ENCODE measurements around the gene FOXK2.
"Not testable (repeated sequence)": the region's sequence is repeated elsewhere in the genome, so short reads cannot be mapped to it uniquely, and the experiment has no call there.

The FOXK2 gene

DNA sequence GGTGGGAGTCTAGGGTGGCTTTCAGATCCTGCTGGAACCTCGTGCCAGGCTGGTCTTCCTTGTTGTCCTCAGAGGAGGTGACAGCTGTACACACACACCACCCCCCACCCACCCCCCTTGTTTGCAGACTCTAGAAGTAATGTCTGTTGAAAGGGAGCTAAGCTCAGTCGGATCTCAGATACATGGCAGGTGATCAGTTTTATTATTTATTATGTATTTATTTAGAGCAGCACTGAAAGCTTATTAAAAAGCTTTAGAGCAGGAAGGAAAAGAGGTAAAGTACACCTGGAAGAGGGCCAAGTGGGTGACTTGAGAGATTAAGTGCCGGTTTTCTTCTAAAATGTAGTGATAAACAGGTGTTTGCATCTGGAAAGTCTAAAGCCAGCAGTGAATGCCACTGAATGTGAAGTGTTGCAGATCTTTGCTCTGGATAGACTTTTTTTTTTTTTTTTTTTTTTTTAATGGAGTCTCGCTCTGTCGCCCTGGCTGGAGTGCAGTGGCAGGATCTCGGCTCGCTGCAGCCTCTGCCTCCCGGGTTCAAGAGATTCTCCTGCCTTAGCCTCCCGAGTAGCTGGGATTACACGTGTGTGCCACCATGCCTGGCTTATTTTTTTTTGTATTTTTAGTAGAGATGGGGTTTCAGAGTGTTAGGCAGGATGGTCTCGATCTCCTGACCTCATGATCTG, 40.2 kb downstream of the FOXK2 start:
- Histone ChIP-seq H4K20me1 (ENCODE audit: insufficient read depth) (peaks cover 47% of the 10 kb centered on the region), H3K4me3 (IDR thresholded peaks at IDR 0.05; ENCODE audit: insufficient read depth, low read depth, low read length) (no peak overlapping the region), H3K4me2 (no peak overlapping the region), H3K36me3 (ENCODE audit: insufficient read depth) (0 out of 2 replicates have a peak, but pooled peaks cover 2% of the 10 kb centered on the region), H3K27me3 (ENCODE audit: insufficient read depth, low read depth) (no peaks in the 10 kb centered on the region), H3K9ac (no peak overlapping the region), H3K4me1 (ENCODE audit: low read depth, poor library complexity, severe bottlenecking) (peaks cover 7% of the 10 kb centered on the region), H3K27ac (no peak overlapping the region), H2AFZ (ENCODE audit: low read depth) (no peak overlapping the region), H3K79me2 (ENCODE audit: insufficient read depth, low read depth) (peaks cover 97% of the 10 kb centered on the region)
- TF ChIP-seq, protein P1, sequence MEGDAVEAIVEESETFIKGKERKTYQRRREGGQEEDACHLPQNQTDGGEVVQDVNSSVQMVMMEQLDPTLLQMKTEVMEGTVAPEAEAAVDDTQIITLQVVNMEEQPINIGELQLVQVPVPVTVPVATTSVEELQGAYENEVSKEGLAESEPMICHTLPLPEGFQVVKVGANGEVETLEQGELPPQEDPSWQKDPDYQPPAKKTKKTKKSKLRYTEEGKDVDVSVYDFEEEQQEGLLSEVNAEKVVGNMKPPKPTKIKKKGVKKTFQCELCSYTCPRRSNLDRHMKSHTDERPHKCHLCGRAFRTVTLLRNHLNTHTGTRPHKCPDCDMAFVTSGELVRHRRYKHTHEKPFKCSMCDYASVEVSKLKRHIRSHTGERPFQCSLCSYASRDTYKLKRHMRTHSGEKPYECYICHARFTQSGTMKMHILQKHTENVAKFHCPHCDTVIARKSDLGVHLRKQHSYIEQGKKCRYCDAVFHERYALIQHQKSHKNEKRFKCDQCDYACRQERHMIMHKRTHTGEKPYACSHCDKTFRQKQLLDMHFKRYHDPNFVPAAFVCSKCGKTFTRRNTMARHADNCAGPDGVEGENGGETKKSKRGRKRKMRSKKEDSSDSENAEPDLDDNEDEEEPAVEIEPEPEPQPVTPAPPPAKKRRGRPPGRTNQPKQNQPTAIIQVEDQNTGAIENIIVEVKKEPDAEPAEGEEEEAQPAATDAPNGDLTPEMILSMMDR (conservative IDR thresholded peaks at IDR 0.05; ENCODE audit: low read depth, low read length), result no peak

DNA sequence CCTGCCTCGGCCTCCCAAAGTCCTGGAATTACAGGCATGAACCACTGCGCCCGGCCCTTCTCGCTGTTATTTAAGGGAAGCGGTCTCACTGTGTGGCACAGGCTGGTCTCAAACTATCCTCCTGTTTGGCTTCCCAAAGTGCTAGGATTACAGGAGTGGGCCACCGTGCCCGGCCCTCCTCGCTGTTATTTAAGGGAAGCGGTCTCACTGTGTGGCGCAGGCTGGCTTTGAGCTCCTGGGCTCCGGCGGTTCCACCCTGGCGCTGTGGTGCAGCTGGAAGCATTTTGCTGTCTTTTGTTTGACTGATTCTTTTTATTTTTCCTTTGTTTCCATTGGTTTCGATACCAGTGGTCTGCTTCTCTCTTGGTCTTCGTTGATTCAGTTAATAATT, 40.7 kb downstream of the FOXK2 start:
- H3K4me2 ChIP-seq, result no peak overlapping the region

DNA sequence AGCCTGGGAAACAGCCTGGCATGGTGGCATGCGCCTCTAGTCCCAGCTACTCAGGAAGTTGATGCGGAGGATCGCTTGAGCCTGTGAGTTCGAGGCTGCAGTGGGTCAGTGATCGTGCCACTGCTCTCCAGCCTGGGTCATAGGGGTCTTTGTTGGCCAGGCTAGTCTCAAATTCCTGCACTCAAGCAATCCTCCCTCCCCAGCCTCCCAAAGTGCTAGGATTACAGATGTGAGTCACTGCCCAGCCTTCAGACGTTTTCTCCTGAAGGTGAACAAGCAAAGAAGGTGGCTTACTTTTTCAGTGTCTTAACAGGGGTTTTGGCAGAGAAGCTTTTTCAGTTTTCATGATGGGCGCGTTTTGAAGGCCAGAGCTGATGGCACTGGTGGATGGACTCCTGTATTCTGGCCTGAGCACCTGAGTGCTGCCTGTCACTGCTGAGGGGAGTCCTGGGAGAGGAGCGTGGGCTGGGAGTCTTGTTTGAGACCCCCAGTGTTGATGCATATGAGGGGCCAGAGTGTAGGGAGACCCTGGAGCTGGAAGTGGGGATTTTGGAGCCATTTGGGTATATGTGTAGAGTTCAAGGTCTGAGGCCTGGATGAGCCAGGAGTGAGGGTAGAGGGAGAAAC, 41.4 kb downstream of the FOXK2 start:
- Histone ChIP-seq H3K4me2 (no peak overlapping the region), H4K20me1 (ENCODE audit: insufficient read depth) (peaks cover 41% of the 10 kb centered on the region)

More for the DNA sequence above, 40.7 kb downstream of the FOXK2 start:
- Histone ChIP-seq H3K79me2 (ENCODE audit: insufficient read depth, low read depth) (peaks cover 97% of the 10 kb centered on the region), H2AFZ (ENCODE audit: low read depth) (no peak overlapping the region), H4K20me1 (ENCODE audit: insufficient read depth) (peaks cover 42% of the 10 kb centered on the region), H3K27me3 (ENCODE audit: insufficient read depth, low read depth) (no peaks in the 10 kb centered on the region), H3K4me3 (IDR thresholded peaks at IDR 0.05; ENCODE audit: insufficient read depth, low read depth, low read length) (no peak overlapping the region), H3K4me1 (ENCODE audit: low read depth, poor library complexity, severe bottlenecking) (peaks cover 1% of the 10 kb centered on the region), H3K27ac (no peak overlapping the region), H3K36me3 (ENCODE audit: insufficient read depth) (0 out of 2 replicates have a peak, but pooled peaks cover 7% of the 10 kb centered on the region), H3K9ac (no peak overlapping the region)
- TF ChIP-seq, protein P1 (conservative IDR thresholded peaks at IDR 0.05; ENCODE audit: low read depth, low read length), result no peak

DNA sequence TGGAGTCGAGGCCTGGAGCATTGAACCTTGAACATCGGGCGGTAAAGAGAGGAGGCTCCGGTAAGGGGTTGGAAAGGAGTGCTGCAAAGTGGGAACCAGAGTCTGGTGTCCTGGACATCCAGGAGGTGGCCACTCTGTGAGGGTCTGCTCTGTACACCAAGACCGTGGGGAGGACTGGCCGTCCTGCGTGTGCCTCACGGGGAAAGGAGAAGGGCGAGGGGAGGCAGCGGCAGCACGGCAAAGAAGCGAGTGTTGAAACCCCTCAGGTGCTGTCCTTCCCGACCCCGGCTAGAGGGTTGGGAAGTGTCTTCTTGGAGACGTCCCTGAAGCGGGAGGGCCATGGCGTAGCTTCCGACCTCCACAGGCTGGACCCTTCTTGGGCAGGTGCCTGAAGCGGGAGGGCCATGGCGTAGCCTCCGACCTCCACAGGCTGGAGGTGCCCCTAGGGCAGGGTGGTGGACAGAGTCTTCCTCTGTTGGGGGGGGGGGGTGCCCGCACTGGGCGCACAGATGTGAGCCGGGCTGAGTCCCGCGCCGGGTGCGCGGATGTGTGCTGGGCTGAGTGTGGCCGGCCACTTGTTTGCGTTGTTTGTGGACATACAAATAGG, 42.0 kb downstream of the FOXK2 start:
- Histone ChIP-seq H3K4me3 (IDR thresholded peaks at IDR 0.05; ENCODE audit: insufficient read depth, low read depth, low read length) (no peak overlapping the region), H3K79me2 (ENCODE audit: insufficient read depth, low read depth) (peaks cover 85% of the 10 kb centered on the region), H3K4me2 (no peak overlapping the region), H3K4me1 (ENCODE audit: low read depth, poor library complexity, severe bottlenecking) (no peaks in the 10 kb centered on the region), H3K9ac (no peak overlapping the region), H3K36me3 (ENCODE audit: insufficient read depth) (0 out of 2 replicates have a peak, but pooled peaks cover 10% of the 10 kb centered on the region), H4K20me1 (ENCODE audit: insufficient read depth) (peaks cover 41% of the 10 kb centered on the region), H2AFZ (ENCODE audit: low read depth) (no peak overlapping the region), H3K27me3 (ENCODE audit: insufficient read depth, low read depth) (no peaks in the 10 kb centered on the region), H3K27ac (no peak overlapping the region)
- TF ChIP-seq, protein P1 (conservative IDR thresholded peaks at IDR 0.05; ENCODE audit: low read depth, low read length), result no peak

More for the DNA sequence above, 41.4 kb downstream of the FOXK2 start:
- no peak overlapping the region for H2AFZ ChIP-seq (ENCODE audit: low read depth)
- no peak overlapping the region for H3K4me3 ChIP-seq (IDR thresholded peaks at IDR 0.05; ENCODE audit: insufficient read depth, low read depth, low read length)
- no peak overlapping the region for H3K9ac ChIP-seq
- no peak overlapping the region for H3K27ac ChIP-seq
- no peaks in the 10 kb centered on the region for H3K27me3 ChIP-seq (ENCODE audit: insufficient read depth, low read depth)
- H3K4me1 ChIP-seq (ENCODE audit: low read depth, poor library complexity, severe bottlenecking), result no peaks in the 10 kb centered on the region
- H3K36me3 ChIP-seq (ENCODE audit: insufficient read depth), result 0 out of 2 replicates have a peak, but pooled peaks cover 10% of the 10 kb centered on the region
- H3K79me2 ChIP-seq (ENCODE audit: insufficient read depth, low read depth), result peaks cover 91% of the 10 kb centered on the region
- TF ChIP-seq, protein P1 (conservative IDR thresholded peaks at IDR 0.05; ENCODE audit: low read depth, low read length), result no peak

DNA sequence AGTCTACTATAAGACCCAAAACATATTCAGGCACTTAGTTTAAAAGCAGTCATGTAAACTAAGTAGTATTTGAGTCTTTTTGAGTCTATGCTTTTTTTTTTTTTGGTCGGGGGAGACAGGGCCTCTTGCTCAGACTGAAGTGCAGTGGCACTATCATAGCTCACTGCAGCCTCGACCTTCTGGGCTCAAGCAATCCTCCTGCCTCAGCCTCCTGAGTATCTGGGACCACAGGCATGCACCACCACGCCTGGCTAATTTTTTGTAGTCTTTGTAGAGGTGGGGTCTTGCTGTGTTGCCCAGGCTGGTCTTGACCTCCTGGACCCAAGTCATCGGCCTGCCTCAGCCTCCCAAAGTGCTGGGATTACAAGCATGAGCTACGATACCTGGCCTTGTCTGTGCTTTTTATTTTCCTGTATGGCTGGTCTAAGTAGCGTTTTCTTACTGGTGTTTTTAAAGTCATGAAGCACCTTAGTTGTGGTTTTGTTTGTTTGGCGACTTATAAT, 43.2 kb downstream of the FOXK2 start:
- H3K9ac ChIP-seq; H3K4me3 ChIP-seq (IDR thresholded peaks at IDR 0.05; ENCODE audit: insufficient read depth, low read depth, low read length); H3K4me2 ChIP-seq; H3K27ac ChIP-seq; H3K4me1 ChIP-seq (ENCODE audit: low read depth, poor library complexity, severe bottlenecking); H3K27me3 ChIP-seq (ENCODE audit: insufficient read depth, low read depth); H2AFZ ChIP-seq (ENCODE audit: low read depth): not testable (repeated sequence)
- peaks cover 35% of the 10 kb centered on the region for H4K20me1 ChIP-seq (ENCODE audit: insufficient read depth)
- H3K79me2 ChIP-seq (ENCODE audit: insufficient read depth, low read depth), result peaks cover 76% of the 10 kb centered on the region
- H3K36me3 ChIP-seq (ENCODE audit: insufficient read depth), result peaks cover 10% of the 10 kb centered on the region; the same call in 1 of the 2 replicates

Measured in KMS-11 (cell line).